Measurements from ENCODE around the gene BCL2L12.

GRCh38 chr19:49712397-49712859, 46.7 kb downstream of the BCL2L12 start:
- no peak for TF ChIP-seq L3MBTL2 (conservative IDR thresholded peaks at IDR 0.05)
- no peak for TF ChIP-seq HDGF (IDR thresholded peaks at IDR 0.05; ENCODE audit: borderline replicate concordance)
- no peak for TF ChIP-seq FOXM1 (IDR thresholded peaks at IDR 0.05; ENCODE audit: borderline replicate concordance)
- TF ChIP-seq SP1 (IDR thresholded peaks at IDR 0.05), result no peak; the same call in 1 of the 2 replicates
- no peak for TF ChIP-seq LEF1 (IDR thresholded peaks at IDR 0.05; ENCODE audit: borderline replicate concordance)
- no peak for TF ChIP-seq ELF4 (IDR thresholded peaks at IDR 0.05)
